ENCODE results near the gene CFAP45. TPM values are rescaled to one million over a fixed set of nuclear protein-coding genes. Genes with fewer than 3 reads are reported as not detected.

The CFAP45 gene
- polyA plus RNA-seq, 1 donor: 0.30 TPM

GRCh38 chr1:159825564-159825963 is 74.4 kb downstream of the CFAP45 start:
- Histone ChIP-seq H3K36me3 (ENCODE audit: control insufficient read depth, insufficient read depth, low read length) (no peaks in the 10 kb centered on the region), H3K4me1 (ENCODE audit: control insufficient read depth, insufficient read depth, low read length) (peaks cover 10% of the 10 kb centered on the region), H3K9me3 (ENCODE audit: control insufficient read depth, low read depth, low read length) (no peaks in the 10 kb centered on the region), H3K4me3 (ENCODE audit: low read length) (no peak overlapping the region), H3K27me3 (ENCODE audit: control insufficient read depth, insufficient read depth, low read length) (no peaks in the 10 kb centered on the region), H3K27ac (ENCODE audit: low read length) (no peak overlapping the region)
- no peak for DNase-seq
- 40% methylated on average over 1 of the region's 3 CpGs for WGBS (ENCODE audit: insufficient coverage, low lambda C conversion rate)

GRCh38 chr1:159823406-159823805 is 76.6 kb downstream of the CFAP45 start:
- WGBS (ENCODE audit: insufficient coverage, low lambda C conversion rate): no CpG with 5 or more reads among the region's 7 CpGs
- peak; percentile 26 to 57 for DNase-seq
- H3K4me1 ChIP-seq (ENCODE audit: control insufficient read depth, insufficient read depth, low read length): peaks cover 10% of the 10 kb centered on the region
- no peak overlapping the region for H3K4me3 ChIP-seq (ENCODE audit: low read length)
- H3K27ac ChIP-seq (ENCODE audit: low read length): no peak overlapping the region
- no peaks in the 10 kb centered on the region for H3K27me3 ChIP-seq (ENCODE audit: control insufficient read depth, insufficient read depth, low read length)
- no peaks in the 10 kb centered on the region for H3K36me3 ChIP-seq (ENCODE audit: control insufficient read depth, insufficient read depth, low read length)
- H3K9me3 ChIP-seq (ENCODE audit: control insufficient read depth, low read depth, low read length): no peaks in the 10 kb centered on the region

Other genes starting within 250 kb of the CFAP45 start
- not detected for gene CRP, start 185.6 kb downstream of the CFAP45 start, polyA plus RNA-seq
- gene DUSP23, start 119.2 kb downstream of the CFAP45 start, polyA plus RNA-seq: 40.0 TPM
- 0.69 TPM for gene FCRL6, start 97.8 kb downstream of the CFAP45 start, polyA plus RNA-seq
- 4.5 TPM for gene SLAMF8, start 73.3 kb downstream of the CFAP45 start, polyA plus RNA-seq
- gene VSIG8, start 37.5 kb downstream of the CFAP45 start, polyA plus RNA-seq: 0.06 TPM
- gene TAGLN2, start 25.3 kb upstream of the CFAP45 start, polyA plus RNA-seq: 271 TPM
- gene IGSF9, start 45.4 kb upstream of the CFAP45 start, polyA plus RNA-seq: 107 TPM
- 0.33 TPM for gene SLAMF9, start 54.1 kb upstream of the CFAP45 start, polyA plus RNA-seq
- 13.1 TPM for gene PIGM, start 131.8 kb upstream of the CFAP45 start, polyA plus RNA-seq
- 0.52 TPM for gene KCNJ10, start 170.0 kb upstream of the CFAP45 start, polyA plus RNA-seq
- gene KCNJ9, start 181.4 kb upstream of the CFAP45 start, polyA plus RNA-seq: 0.36 TPM
- gene IGSF8, start 198.5 kb upstream of the CFAP45 start, polyA plus RNA-seq: 31.0 TPM
- gene ATP1A2, start 215.6 kb upstream of the CFAP45 start, polyA plus RNA-seq: 7.5 TPM